ENCODE results near the gene CDC73. TPM values are rescaled to one million over a fixed set of nuclear protein-coding genes. Genes with fewer than 3 reads are reported as not detected.

Gene CDC73
- total RNA-seq, 1 experiment from 2014 or later: 62.5 TPM

DNA sequence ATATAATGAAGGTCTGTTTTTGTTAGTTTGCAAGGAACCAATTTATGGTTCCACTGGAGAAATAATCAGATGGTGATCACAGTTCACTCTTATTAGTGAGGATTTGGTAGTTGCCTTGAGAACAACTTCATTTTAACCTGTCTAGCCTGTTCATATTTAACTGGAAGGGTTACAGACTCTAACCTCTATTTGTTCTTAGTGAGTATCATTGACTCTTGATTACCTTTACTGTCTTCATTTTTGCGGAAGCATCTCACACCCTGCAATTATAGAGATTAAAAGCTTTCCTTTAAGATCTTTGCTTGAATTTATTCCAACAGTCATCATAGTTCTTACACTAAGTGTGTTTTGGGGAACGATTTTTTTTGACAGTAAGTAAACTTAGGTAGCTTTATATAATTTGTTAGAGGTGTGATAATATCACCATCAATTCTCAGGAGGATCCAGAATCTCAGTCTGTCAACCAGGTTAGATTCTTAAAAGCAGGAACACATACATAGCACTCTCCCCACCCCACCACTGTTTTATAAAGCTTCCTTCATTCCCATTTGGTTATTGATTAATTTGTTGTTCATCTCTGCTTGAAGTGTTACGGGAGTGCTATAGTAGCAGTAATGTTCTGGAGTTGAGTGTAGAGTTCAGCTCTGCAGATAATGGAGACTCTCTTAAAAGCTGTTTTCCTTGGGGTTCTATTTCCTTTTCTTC lies 34.4 kb downstream of the CDC73 start:
- Histone ChIP-seq H3K23me2 (ENCODE audit: insufficient read length, low read depth, low read length, poor library complexity, severe bottlenecking) (no peaks in the 10 kb centered on the region), H4K20me1 (ENCODE audit: control insufficient read depth, insufficient read depth, insufficient read length) (no peaks in the 10 kb centered on the region), H3K9me3 (ENCODE audit: control insufficient read depth, low read depth, low read length) (no peaks in the 10 kb centered on the region), H3T11ph (ENCODE audit: low read length) (no peak overlapping the region), H3K4me2 (ENCODE audit: insufficient read depth, insufficient read length, low read length) (no peak overlapping the region), H3K79me2 (ENCODE audit: insufficient read depth, low read length) (no peaks in the 10 kb centered on the region; the same call in 1 of the 2 replicates), H3K27me3 (ENCODE audit: insufficient read depth, low read length) (no peaks in the 10 kb centered on the region), H3K79me1 (ENCODE audit: insufficient read depth, low read depth, low read length, poor library complexity, severe bottlenecking) (no peaks in the 10 kb centered on the region), H3K27ac (ENCODE audit: insufficient read length, low read depth, low read length) (no peak overlapping the region), H2BK15ac (ENCODE audit: low read depth, low read length) (no peak overlapping the region), H3K56ac (ENCODE audit: insufficient read length, low read depth, low read length) (no peak overlapping the region), H2BK5ac (ENCODE audit: insufficient read length, low read length) (no peak overlapping the region), H2BK12ac (ENCODE audit: insufficient read length, low read depth, low read length) (no peak overlapping the region), H4K8ac (replicated peaks; ENCODE audit: insufficient read length, low read depth, low read length) (no peak overlapping the region), H3K9ac (ENCODE audit: extremely low read depth, insufficient read length, low read length) (no peak overlapping the region), H3K4me1 (ENCODE audit: insufficient read depth, low read length) (no peaks in the 10 kb centered on the region), H3K18ac (ENCODE audit: insufficient read length, low read depth, low read length) (no peak overlapping the region), H2BK20ac (ENCODE audit: low read depth, low read length, poor library complexity, severe bottlenecking) (no peak overlapping the region), H2BK120ac (ENCODE audit: low read depth, low read length, poor library complexity, severe bottlenecking) (no peak overlapping the region), H2AFZ (ENCODE audit: low read length) (no peak overlapping the region), H3K23ac (ENCODE audit: insufficient read length, low read depth, low read length) (no peak overlapping the region), H4K91ac (ENCODE audit: insufficient read length, low read depth, low read length) (no peak overlapping the region), H3K4ac (ENCODE audit: low read depth, low read length) (no peak overlapping the region), H2AK5ac (ENCODE audit: insufficient read length, low read length) (no peak overlapping the region), H4K5ac (ENCODE audit: insufficient read length, low read depth, low read length) (no peak overlapping the region), H3K14ac (ENCODE audit: insufficient read depth, low read length) (no peak overlapping the region)
- Mint-ChIP-seq H3K27me3 (ENCODE audit: low read depth) (no peaks in the 10 kb centered on the region), H3K9me3 (no peaks in the 10 kb centered on the region), H3K4me1 (no peaks in the 10 kb centered on the region), H3K4me3 (no peak overlapping the region), H3K36me3 (ENCODE audit: insufficient read depth in 1 of 3, low read depth in 3 of 3) (peaks cover 7 to 23% (median 17%) of the 10 kb centered on the region in 3 experiments; a peak in 6 of 7 replicates), H3K27ac (peak overlapping the region in 1 of 3 experiments; percentile 8; a peak in 1 of 7 replicates)
- TF ChIP-seq, protein P1, sequence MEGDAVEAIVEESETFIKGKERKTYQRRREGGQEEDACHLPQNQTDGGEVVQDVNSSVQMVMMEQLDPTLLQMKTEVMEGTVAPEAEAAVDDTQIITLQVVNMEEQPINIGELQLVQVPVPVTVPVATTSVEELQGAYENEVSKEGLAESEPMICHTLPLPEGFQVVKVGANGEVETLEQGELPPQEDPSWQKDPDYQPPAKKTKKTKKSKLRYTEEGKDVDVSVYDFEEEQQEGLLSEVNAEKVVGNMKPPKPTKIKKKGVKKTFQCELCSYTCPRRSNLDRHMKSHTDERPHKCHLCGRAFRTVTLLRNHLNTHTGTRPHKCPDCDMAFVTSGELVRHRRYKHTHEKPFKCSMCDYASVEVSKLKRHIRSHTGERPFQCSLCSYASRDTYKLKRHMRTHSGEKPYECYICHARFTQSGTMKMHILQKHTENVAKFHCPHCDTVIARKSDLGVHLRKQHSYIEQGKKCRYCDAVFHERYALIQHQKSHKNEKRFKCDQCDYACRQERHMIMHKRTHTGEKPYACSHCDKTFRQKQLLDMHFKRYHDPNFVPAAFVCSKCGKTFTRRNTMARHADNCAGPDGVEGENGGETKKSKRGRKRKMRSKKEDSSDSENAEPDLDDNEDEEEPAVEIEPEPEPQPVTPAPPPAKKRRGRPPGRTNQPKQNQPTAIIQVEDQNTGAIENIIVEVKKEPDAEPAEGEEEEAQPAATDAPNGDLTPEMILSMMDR (conservative IDR thresholded peaks at IDR 0.05): no peak
- no peak for DNase-seq
- WGBS (ENCODE audit: extremely low coverage, insufficient read length, low lambda C conversion rate): no CpG with 5 or more reads among the region's 3 CpGs

Data from H9 (cell line).